OCI-LY7 (cell line): ENCODE data around the gene HMOX1. TPM values are rescaled to one million over a fixed set of nuclear protein-coding genes. Genes with fewer than 3 reads are reported as not detected.

Experiments
- Bru-seq: library from RNA; stranded (reverse); fragments of 400-500 nt; gene quantifications from one replicate; lab custom pipeline; 2021; lab: Mats Ljungman, UMichigan
- BruChase-seq, 2 experiments: library from RNA; stranded (reverse); fragments of 400-500 nt; gene quantifications; one replicate each; lab custom pipeline; 2021; lab: Mats Ljungman, UMichigan
- BruUV-seq: library from RNA; stranded (reverse); fragments of 400-500 nt; replicated peaks from 2 replicates; lab custom pipeline; 2021; lab: Mats Ljungman, UMichigan
- CTCF ChIA-PET: fragments of 300-600 bp; sonication (Branson Sonifier 250); formaldehyde crosslinking; loops from one replicate; lab custom pipeline; 2022; ENCODE audit warnings: antibody characterized with exemption; ENCODE audit not compliant: unreplicated experiment; lab: Charles Lee
- POLR2A ChIA-PET: fragments of 300-600 bp; sonication (Branson Sonifier 250); formaldehyde crosslinking; loops from one replicate; lab custom pipeline; 2022; ENCODE audit warnings: antibody characterized with exemption; lab: Charles Lee
- DNase-seq: peaks from one replicate; pipeline ENCODE4 v3.0.0-alpha.2; 2015; ENCODE audit warnings: low spot score
- H2AFZ ChIP-seq: fragments of 200-600 bp; sonication (generic), shearing (Covaris generic); 2 replicates; pipeline ENCODE4 v1.6.1; 2014; ENCODE audit warnings: mild to moderate bottlenecking, antibody characterized with exemption, low read length, moderate library complexity
- H3K27ac ChIP-seq: fragments of 200-600 bp; sonication (generic); 2 replicates; pipeline ENCODE4 v1.5.1; 2014; ENCODE audit warnings: mixed run types, low read depth, mild to moderate bottlenecking, moderate library complexity, low read length, inconsistent platforms; ENCODE audit not compliant: poor library complexity, severe bottlenecking
- H3K36me3 ChIP-seq: fragments of 200-600 bp; sonication (generic); 2 replicates; pipeline ENCODE4 v1.6.1; 2014; ENCODE audit warnings: mild to moderate bottlenecking, antibody characterized with exemption, low read length, moderate library complexity, mixed read lengths; ENCODE audit not compliant: insufficient read depth
- H3K4me1 ChIP-seq: fragments of 200-600 bp; sonication (generic); 2 replicates; pipeline ENCODE4 v1.5.1; 2014; ENCODE audit warnings: mild to moderate bottlenecking, low read length; ENCODE audit not compliant: insufficient read depth, poor library complexity, severe bottlenecking
- H3K4me2 ChIP-seq: fragments of 200-600 bp; sonication (generic); 2 replicates; pipeline ENCODE4 v1.6.1; 2014; ENCODE audit warnings: mild to moderate bottlenecking, low read length
- H3K4me3 ChIP-seq: fragments of 200-600 bp; sonication (generic); 2 replicates; pipeline ENCODE4 v1.5.1; 2014; ENCODE audit warnings: mild to moderate bottlenecking, low read depth, low read length; ENCODE audit not compliant: poor library complexity, severe bottlenecking
- H3K79me2 ChIP-seq: fragments of 200-600 bp; sonication (generic); 2 replicates; pipeline ENCODE4 v1.6.1; 2016; ENCODE audit warnings: low read depth, mild to moderate bottlenecking, low read length, moderate library complexity, mixed read lengths; ENCODE audit not compliant: insufficient read depth
- H3K9me2 ChIP-seq: fragments of 200-600 bp; sonication (generic); 2 replicates; pipeline ENCODE4 v1.6.1; 2016; ENCODE audit warnings: mild to moderate bottlenecking, low read length, mixed read lengths; ENCODE audit not compliant: insufficient read depth
- H3K9me3 ChIP-seq: fragments of 200-600 bp; sonication (generic); 2 replicates; pipeline ENCODE4 v1.6.1; 2014; ENCODE audit warnings: mild to moderate bottlenecking, mixed run types, low read length, mixed read lengths
- H4K20me1 ChIP-seq: fragments of 200-600 bp; sonication (generic); 2 replicates; pipeline ENCODE4 v1.6.1; 2014; ENCODE audit warnings: mild to moderate bottlenecking, antibody characterized with exemption, low read length, moderate library complexity, mixed read lengths; ENCODE audit not compliant: insufficient read depth
- CTCF ChIP-seq: fragments of 200-600 bp; sonication (generic); conservative IDR thresholded peaks from 2 replicates; pipeline ENCODE4 v1.5.1; 2014; ENCODE audit warnings: mild to moderate bottlenecking, antibody characterized with exemption, low read length, moderate library complexity, mixed read lengths
- EZH2phosphoT487 ChIP-seq: fragments of 200-600 bp; sonication (generic); IDR thresholded peaks from 2 replicates; pipeline ENCODE4 v1.6.1; 2018; ENCODE audit warnings: low read depth, borderline replicate concordance, mild to moderate bottlenecking, mixed run types, antibody characterized with exemption, low read length, moderate library complexity, mixed read lengths
- intact Hi-C: fragments of 100-400 bp; cut with micrococcal nuclease; formaldehyde crosslinking; loops from one replicate; pipeline ENCODE4 v1.10.0; 2022; ENCODE audit not compliant: unreplicated experiment
- long read RNA-seq: library from polyadenylated mRNA; stranded (forward); transcript quantifications from one replicate; pipeline ENCODE4 v2.0.0, GENCODE V29; 2022
- total RNA-seq, 2 experiments: library from RNA; depleted of rRNA in 1 of 2; stranded (reverse); fragments of >200 nt in 1 of 2; shearing (Covaris generic) in 1 of 2; gene quantifications; 2 replicates each; pipeline ENCODE4 v1.2.3, GENCODE V29; 2014 to 2022

HMOX1 gene
- total RNA-seq (2014; rRNA removed; shearing (Covaris generic)) (2.2 and 2.9 TPM in 2 replicates), total RNA-seq (2022) (8.5 and 13.9 TPM in 2 replicates), Bru-seq, nascent RNA (percentile 42 among the genes with signal in this experiment), BruChase-seq, experiment 1, labeled RNA remaining after a 6-hour chase (percentile 42 among the genes with signal in this experiment), BruChase-seq, experiment 2, labeled RNA remaining after a 2-hour chase (percentile 46 among the genes with signal in this experiment)
- long read RNA-seq, partial matches to known transcripts = 1 of 5 reads
- long read RNA-seq, other reads (novel, unspliced or antisense) = 1 of 5 reads

GRCh38 chr22:35380537-35381423, at the start of gene HMOX1:
Gene HMOX1, plus strand, starts transcription at chr22:35381096. Its CDS starts 78 bp downstream, at chr22:35381174.
- Histone ChIP-seq H2AFZ (peak within 1 kb of the TSS; percentile 79), H3K4me2 (peak within 1 kb of the TSS; percentile 70), H3K4me3 (peak within 1 kb of the TSS; percentile 55), H4K20me1 (no peaks in the 10 kb centered on the region), H3K9me2 (no peaks in the 10 kb centered on the region), H3K79me2 (no peaks in the 10 kb centered on the region), H3K9me3 (no peaks in the 10 kb centered on the region), H3K36me3 (no peaks in the 10 kb centered on the region), H3K27ac (no peak within 1 kb of the TSS), H3K4me1 (peaks cover 56% of the 10 kb centered on the region)
- BruUV-seq = no TSS peak
- ChIA-PET CTCF (no interaction called here), POLR2A (interaction anchor here (0.7 to 1.3 kb wide), 4 partner anchors 13 to 44 kb away, joined by 3 read pairs; no protein-coding TSS in a partner anchor)
- intact Hi-C loops = loop anchor here (2.0 kb wide), 1 partner anchor 28 kb away; no protein-coding TSS in a partner anchor
- DNase-seq = peak; percentile 51
- TF ChIP-seq CTCF = no peak
- TF ChIP-seq EZH2phosphoT487 = no peak

GRCh38 chr22:35332278-35332677, 48.6 kb upstream of the HMOX1 start:
- H3K9me2 ChIP-seq = no peaks in the 10 kb centered on the region
- TF ChIP-seq EZH2phosphoT487 (no peak), CTCF (no peak)
- no peak for DNase-seq
- H3K9me3 ChIP-seq = no peaks in the 10 kb centered on the region
- POLR2A ChIA-PET = no interaction called here
- H3K36me3 ChIP-seq = peaks cover 11% of the 10 kb centered on the region; the same call in 1 of the 2 replicates
- H2AFZ ChIP-seq = no peak overlapping the region
- no peak overlapping the region for H3K4me3 ChIP-seq
- no peaks in the 10 kb centered on the region for H4K20me1 ChIP-seq
- BruUV-seq = no TSS peak
- H3K79me2 ChIP-seq = no peaks in the 10 kb centered on the region
- H3K4me1 ChIP-seq = peaks cover 19% of the 10 kb centered on the region
- CTCF ChIA-PET = no interaction called here
- H3K4me2 ChIP-seq = no peak overlapping the region
- no peak overlapping the region for H3K27ac ChIP-seq
- intact Hi-C loops = loop anchor here (5.0 kb wide), 1 partner anchor 75 kb away; the partner anchor contains the start of gene HMGXB4
